Fibroblast of mammary gland (primary cell): ENCODE data around the gene ANO10.
"Not testable (repeated sequence)": the region's sequence is repeated elsewhere in the genome, so short reads cannot be mapped to it uniquely, and the experiment has no call there.

Experiments used
- DNase-seq: peaks from one replicate; pipeline ENCODE4 v3.0.0-alpha.2; 2010; ENCODE audit warnings: low read depth
- H3K4me3 ChIP-seq: 2 replicates; pipeline ENCODE4 v1.5.1; 2011; ENCODE audit warnings: low read depth, mild to moderate bottlenecking, low read length, moderate library complexity; ENCODE audit not compliant: control insufficient read depth
- TF ChIP-seq, protein P1 (sequence below): conservative IDR thresholded peaks from 2 replicates; pipeline ENCODE4 v1.5.1; 2011; ENCODE audit warnings: low read depth, low read length, inconsistent platforms; ENCODE audit not compliant: control insufficient read depth, insufficient read depth

ANO10 gene

DNA sequence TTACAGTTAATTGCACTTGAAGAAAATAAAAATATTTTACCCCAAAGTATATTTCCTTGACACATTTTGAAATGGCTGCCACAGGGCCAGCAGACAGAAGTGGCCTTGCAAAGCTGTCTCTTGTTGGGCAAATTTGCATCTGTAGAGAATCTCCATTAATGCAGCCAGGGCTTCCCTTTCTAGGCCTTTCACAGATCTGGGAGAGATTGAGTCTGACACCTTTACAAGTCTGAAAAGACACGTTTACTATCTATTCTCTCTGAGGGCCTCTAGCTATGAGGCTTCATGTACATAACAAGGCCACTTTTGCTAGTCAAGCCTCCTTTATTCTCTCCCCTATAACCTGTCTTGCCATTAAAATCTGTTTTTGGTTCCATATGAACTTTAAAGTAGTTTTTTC lies 135.9 kb downstream of the ANO10 start:
- TF ChIP-seq, protein P1, sequence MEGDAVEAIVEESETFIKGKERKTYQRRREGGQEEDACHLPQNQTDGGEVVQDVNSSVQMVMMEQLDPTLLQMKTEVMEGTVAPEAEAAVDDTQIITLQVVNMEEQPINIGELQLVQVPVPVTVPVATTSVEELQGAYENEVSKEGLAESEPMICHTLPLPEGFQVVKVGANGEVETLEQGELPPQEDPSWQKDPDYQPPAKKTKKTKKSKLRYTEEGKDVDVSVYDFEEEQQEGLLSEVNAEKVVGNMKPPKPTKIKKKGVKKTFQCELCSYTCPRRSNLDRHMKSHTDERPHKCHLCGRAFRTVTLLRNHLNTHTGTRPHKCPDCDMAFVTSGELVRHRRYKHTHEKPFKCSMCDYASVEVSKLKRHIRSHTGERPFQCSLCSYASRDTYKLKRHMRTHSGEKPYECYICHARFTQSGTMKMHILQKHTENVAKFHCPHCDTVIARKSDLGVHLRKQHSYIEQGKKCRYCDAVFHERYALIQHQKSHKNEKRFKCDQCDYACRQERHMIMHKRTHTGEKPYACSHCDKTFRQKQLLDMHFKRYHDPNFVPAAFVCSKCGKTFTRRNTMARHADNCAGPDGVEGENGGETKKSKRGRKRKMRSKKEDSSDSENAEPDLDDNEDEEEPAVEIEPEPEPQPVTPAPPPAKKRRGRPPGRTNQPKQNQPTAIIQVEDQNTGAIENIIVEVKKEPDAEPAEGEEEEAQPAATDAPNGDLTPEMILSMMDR, result no peak
- H3K4me3 ChIP-seq, result no peak overlapping the region
- DNase-seq, result no peak

DNA sequence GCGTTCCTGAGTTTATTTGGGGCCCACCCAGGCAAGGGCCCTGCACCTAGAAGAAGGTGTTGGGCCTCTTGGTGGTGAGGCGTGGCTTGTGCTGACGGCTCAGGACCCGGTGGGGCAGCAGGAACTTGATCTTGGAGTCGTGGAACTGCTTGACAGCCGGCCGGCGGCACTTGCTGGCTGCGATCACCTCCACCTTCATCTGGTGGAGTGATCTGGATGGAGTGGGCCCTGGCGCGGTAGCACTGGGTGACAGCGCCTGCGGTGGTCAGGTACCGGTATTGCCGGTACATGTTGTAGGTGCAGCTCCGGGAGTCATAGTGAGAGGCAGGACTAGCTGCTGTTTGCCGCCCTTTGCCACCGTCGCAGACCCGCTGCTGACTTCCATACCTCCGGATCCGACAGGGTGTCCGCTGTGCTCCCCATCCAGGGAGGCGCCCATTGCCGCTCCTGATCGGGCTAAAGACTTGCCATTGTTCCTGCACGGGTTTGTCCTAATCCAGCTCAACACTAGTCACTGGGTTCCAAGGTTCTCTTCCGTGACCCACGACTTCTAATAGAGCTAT lies 136.8 kb downstream of the ANO10 start:
- DNase-seq, result no peak

GRCh38 chr3:43481375-43481774 lies 140.4 kb downstream of the ANO10 start:
- no peak for DNase-seq
- H3K4me3 ChIP-seq, result no peak overlapping the region
- TF ChIP-seq, protein P1, result no peak

More for the DNA sequence above, 136.8 kb downstream of the ANO10 start:
- TF ChIP-seq, protein P1, result no peak
- H3K4me3 ChIP-seq, result no peak overlapping the region

DNA sequence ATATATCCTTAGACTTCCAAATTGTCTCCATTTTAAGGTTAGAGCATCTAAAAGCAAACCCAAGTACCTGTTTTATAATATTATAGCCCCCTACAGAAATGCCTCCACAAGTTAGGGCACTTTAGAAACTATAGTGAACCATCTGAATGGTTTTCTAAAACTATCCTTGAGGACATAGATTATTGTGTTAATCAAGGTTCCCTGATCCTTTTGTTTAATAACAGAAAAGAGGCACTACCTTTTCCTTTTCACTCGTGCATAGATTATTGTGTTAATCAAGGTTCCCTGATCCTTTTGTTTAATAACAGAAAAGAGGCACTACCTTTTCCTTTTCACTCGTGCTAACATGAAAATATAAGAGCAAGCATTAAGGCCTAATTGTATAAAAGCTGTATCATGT lies 143.0 kb downstream of the ANO10 start:
- DNase-seq, result not testable (repeated sequence)

GRCh38 chr3:43478118-43478785 lies 143.6 kb downstream of the ANO10 start:
- TF ChIP-seq, protein P1, result no peak
- DNase-seq, result no peak
- no peak overlapping the region for H3K4me3 ChIP-seq

More for the DNA sequence above, 143.0 kb downstream of the ANO10 start:
- H3K4me3 ChIP-seq, result not testable (repeated sequence)

DNA sequence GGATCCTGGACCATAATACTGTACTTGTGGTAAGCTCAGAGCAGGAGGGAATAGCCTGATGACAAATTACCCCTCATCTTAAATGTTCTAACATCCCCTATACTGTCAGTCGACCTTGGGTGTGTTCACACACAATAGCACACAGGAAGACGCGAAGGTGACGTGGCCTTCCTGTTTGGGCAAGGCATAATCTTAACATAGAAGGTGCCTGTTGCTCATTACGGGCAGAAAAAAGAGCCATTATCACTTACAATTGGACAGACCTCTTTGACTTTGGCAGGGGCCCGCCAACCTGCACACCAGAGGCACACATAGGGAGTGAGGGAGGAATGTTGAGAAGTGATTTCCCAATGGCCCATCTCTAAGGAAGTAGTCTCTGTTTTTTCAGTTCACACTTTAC lies 144.2 kb downstream of the ANO10 start:
- H3K4me3 ChIP-seq, result no peak overlapping the region
- DNase-seq, result no peak
- TF ChIP-seq, protein P1, result no peak

GRCh38 chr3:43473737-43474136 lies 148.1 kb downstream of the ANO10 start:
- no peak for DNase-seq
- TF ChIP-seq, protein P1, result no peak
- no peak overlapping the region for H3K4me3 ChIP-seq
